ENCODE measurements around the gene EVC2. TPM values are rescaled to one million over a fixed set of nuclear protein-coding genes. Genes with fewer than 3 reads are reported as not detected.

EVC2 gene
- total and polyA plus RNA-seq, 7 experiments from 2014 or later: 0.09 to 0.98 (median 0.33) TPM; not detected in 1

DNA sequence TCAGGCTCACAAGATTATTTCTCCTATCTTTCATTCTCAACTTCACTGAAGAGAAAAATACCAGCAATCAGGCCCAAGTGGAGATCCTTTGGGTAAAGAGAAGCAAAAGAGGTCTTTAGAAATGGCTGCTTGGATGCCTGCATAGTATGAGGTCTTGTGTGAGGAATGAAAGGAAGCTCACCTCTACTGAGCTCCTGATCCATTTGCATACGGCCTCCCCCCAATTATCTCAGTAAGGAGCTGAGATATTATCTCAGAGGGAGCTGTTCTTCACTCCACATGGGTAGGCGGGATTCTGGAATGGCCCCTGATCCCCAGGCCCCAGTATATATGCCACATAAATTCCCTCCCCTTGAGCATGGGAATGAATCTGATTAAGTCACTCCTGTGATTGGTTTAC, 75.8 kb downstream of the EVC2 start:
- Mint-ChIP-seq H3K9me3 (peaks cover 0 to 2% (median 0%) of the 10 kb centered on the region in 11 donors), H3K4me1 (no peaks in the 10 kb centered on the region), H3K27ac (no peak overlapping the region), H3K36me3 (no peaks in the 10 kb centered on the region), H3K4me3 (no peak overlapping the region), H3K27me3 (no peaks in the 10 kb centered on the region)
- Histone ChIP-seq H3K4me3 (ENCODE audit: low read length) (no peak overlapping the region), H3K4me1 (ENCODE audit: control insufficient read depth in 2 of 2, insufficient read depth in 2 of 2, low read length in 2 of 2) (no peaks in the 10 kb centered on the region), H3K27ac (ENCODE audit: low read depth, low read length) (no peak overlapping the region), H3K9me3 (ENCODE audit: control insufficient read depth in 2 of 3, low read length in 3 of 3) (no peaks in the 10 kb centered on the region), H3K27me3 (ENCODE audit: control insufficient read depth in 2 of 2, insufficient read depth in 2 of 2, low read length in 2 of 2) (no peaks in the 10 kb centered on the region), H3K36me3 (ENCODE audit: control insufficient read depth in 2 of 3, insufficient read depth in 3 of 3, low read length in 3 of 3) (no peaks in the 10 kb centered on the region)
- ChIA-PET POLR2A (no interaction called here), CTCF (no interaction called here)
- ATAC-seq: no peak
- no peak for DNase-seq
- intact Hi-C loops (cut with micrococcal nuclease): no loop called here

DNA sequence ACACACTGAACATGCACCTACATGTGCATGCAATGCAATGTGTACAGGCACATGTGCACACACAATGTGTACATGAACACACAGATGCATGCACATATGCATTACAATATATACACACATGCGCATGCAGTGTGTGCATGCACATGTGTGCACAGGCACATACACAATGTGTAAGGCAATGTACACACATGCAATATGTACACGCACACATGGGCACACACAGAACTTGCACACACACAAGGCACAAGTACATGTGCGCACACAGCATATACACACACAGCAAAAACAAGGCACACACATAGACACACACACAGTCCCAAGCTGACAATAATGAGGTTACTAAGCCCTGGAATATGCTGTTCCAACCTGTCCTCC, 76.3 kb downstream of the EVC2 start:
- H3K9me3 Mint-ChIP-seq: peaks cover 0 to 2% (median 0%) of the 10 kb centered on the region in 11 donors
- POLR2A ChIA-PET: no interaction called here
- CTCF ChIA-PET: no interaction called here

DNA sequence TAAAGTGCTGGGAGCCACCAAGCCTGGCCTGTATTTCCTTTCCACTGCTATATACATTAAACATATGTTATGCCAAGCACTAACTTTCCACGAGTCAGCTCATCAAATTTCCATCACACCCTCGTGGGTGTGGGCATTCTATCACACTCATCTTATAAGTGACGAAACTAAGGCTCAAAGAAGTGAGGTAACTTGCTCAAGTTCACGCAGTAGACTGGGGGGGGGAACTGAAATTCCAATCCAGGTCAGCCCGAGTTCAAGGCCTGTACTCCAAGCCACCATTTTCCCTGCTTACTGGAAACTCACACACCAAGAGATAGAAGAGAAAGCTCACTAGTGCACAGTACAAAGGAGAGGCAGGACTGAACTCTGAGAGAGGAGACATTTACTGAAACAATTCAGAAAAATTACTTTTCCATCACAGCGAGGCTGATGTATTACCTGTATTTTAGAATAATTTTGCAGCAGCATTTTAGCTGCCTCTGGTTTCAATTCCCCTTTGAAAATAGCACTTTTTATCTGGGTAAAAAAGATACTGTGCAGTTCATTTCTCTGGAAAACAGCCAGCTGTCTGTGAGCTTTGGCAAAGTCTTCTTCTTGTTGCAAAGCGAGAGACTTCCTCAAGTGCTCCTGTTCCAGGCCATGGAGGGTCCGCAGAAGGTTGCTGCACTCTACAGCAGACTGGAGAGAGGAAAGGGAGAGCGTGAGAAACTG, 76.8 kb downstream of the EVC2 start:
- H3K27ac ChIP-seq (ENCODE audit: low read depth, low read length): no peak overlapping the region
- intact Hi-C loops (cut with micrococcal nuclease): no loop called here
- H3K27me3 ChIP-seq (ENCODE audit: control insufficient read depth in 2 of 2, insufficient read depth in 2 of 2, low read length in 2 of 2): no peaks in the 10 kb centered on the region
- H3K36me3 ChIP-seq (ENCODE audit: control insufficient read depth in 2 of 3, insufficient read depth in 3 of 3, low read length in 3 of 3): no peaks in the 10 kb centered on the region
- no peak overlapping the region for H3K4me3 ChIP-seq (ENCODE audit: low read length)
- ATAC-seq: no peak
- H3K27ac Mint-ChIP-seq: no peak overlapping the region
- no peaks in the 10 kb centered on the region for H3K4me1 ChIP-seq (ENCODE audit: control insufficient read depth in 2 of 2, insufficient read depth in 2 of 2, low read length in 2 of 2)
- DNase-seq: no peak
- H3K4me1 Mint-ChIP-seq: no peaks in the 10 kb centered on the region
- H3K36me3 Mint-ChIP-seq: no peaks in the 10 kb centered on the region
- no peaks in the 10 kb centered on the region for H3K9me3 ChIP-seq (ENCODE audit: control insufficient read depth in 2 of 3, low read length in 3 of 3)
- peaks cover 0 to 2% (median 0%) of the 10 kb centered on the region in 11 donors for H3K9me3 Mint-ChIP-seq
- H3K4me3 Mint-ChIP-seq: no peak overlapping the region
- ChIA-PET POLR2A (no interaction called here), CTCF (no interaction called here)
- H3K27me3 Mint-ChIP-seq: no peaks in the 10 kb centered on the region

More for the DNA sequence above, 76.3 kb downstream of the EVC2 start:
- H3K9me3 ChIP-seq (ENCODE audit: control insufficient read depth in 2 of 3, low read length in 3 of 3): no peaks in the 10 kb centered on the region
- H3K4me3 Mint-ChIP-seq: no peak overlapping the region
- ATAC-seq (no peak), DNase-seq (no peak)
- H3K27me3 ChIP-seq (ENCODE audit: control insufficient read depth in 2 of 2, insufficient read depth in 2 of 2, low read length in 2 of 2): no peaks in the 10 kb centered on the region
- no peaks in the 10 kb centered on the region for H3K36me3 Mint-ChIP-seq
- no peak overlapping the region for H3K27ac ChIP-seq (ENCODE audit: low read depth, low read length)
- H3K27ac Mint-ChIP-seq: no peak overlapping the region
- H3K36me3 ChIP-seq (ENCODE audit: control insufficient read depth in 2 of 3, insufficient read depth in 3 of 3, low read length in 3 of 3): no peaks in the 10 kb centered on the region
- intact Hi-C loops (cut with micrococcal nuclease): no loop called here
- H3K27me3 Mint-ChIP-seq: no peaks in the 10 kb centered on the region
- no peak overlapping the region for H3K4me3 ChIP-seq (ENCODE audit: low read length)
- H3K4me1 ChIP-seq (ENCODE audit: control insufficient read depth in 2 of 2, insufficient read depth in 2 of 2, low read length in 2 of 2): no peaks in the 10 kb centered on the region
- H3K4me1 Mint-ChIP-seq: no peaks in the 10 kb centered on the region

DNA sequence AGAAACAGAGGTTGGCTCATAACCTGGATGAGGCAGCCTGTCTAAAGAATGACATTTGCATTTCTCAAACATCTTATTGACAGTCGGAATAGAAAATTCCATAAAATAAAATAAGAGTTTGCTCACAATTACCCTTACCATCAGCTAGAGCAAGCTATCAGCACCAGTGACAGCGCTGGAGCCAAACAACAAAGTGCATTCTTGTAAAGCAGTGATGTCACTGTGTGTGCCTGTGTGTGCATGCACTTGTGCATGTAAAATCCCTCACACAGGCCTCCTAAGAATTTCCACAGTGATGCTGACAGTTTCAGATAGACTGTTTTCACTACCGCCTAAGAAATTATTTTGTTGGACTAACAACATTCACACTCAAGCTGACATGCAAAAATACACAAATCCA, 77.6 kb downstream of the EVC2 start:
- H3K9me3 ChIP-seq (ENCODE audit: control insufficient read depth in 2 of 3, low read length in 3 of 3): no peaks in the 10 kb centered on the region
- no peaks in the 10 kb centered on the region for H3K4me1 Mint-ChIP-seq
- intact Hi-C loops (cut with micrococcal nuclease): no loop called here
- peaks cover 0 to 4% (median 0%) of the 10 kb centered on the region in 5 donors for H3K27me3 Mint-ChIP-seq
- ChIA-PET CTCF (no interaction called here), POLR2A (no interaction called here)
- no peaks in the 10 kb centered on the region for H3K36me3 Mint-ChIP-seq
- no peak overlapping the region for H3K4me3 Mint-ChIP-seq
- no peak overlapping the region for H3K27ac ChIP-seq (ENCODE audit: low read depth, low read length)
- H3K4me3 ChIP-seq (ENCODE audit: low read length): no peak overlapping the region
- H3K36me3 ChIP-seq (ENCODE audit: control insufficient read depth in 2 of 3, insufficient read depth in 3 of 3, low read length in 3 of 3): no peaks in the 10 kb centered on the region
- ATAC-seq (no peak), DNase-seq (no peak)
- no peak overlapping the region for H3K27ac Mint-ChIP-seq
- peaks cover 0 to 3% (median 0%) of the 10 kb centered on the region in 11 donors for H3K9me3 Mint-ChIP-seq
- H3K27me3 ChIP-seq (ENCODE audit: control insufficient read depth in 2 of 2, insufficient read depth in 2 of 2, low read length in 2 of 2): no peaks in the 10 kb centered on the region
- no peaks in the 10 kb centered on the region for H3K4me1 ChIP-seq (ENCODE audit: control insufficient read depth in 2 of 2, insufficient read depth in 2 of 2, low read length in 2 of 2)

DNA sequence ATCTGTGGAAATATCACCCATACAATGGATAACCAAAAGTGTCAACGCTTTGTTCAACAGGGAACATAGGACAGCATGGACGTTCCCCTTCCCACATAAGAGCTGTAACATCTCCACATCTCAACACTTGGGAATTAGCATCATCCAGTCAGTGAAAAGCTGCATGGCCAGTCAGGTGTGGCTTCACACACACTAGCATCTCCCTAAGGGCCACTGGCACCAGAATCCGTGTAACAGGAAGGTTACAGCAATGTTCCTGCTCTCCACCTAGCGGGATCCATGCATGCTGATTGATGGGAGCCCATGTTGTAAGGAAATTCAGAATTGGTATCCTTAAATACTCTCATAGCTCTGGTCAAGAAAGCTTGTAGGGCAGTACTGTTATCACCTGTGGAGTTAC, 78.8 kb downstream of the EVC2 start:
- DNase-seq (no peak), ATAC-seq (no peak)
- Histone ChIP-seq H3K27ac (ENCODE audit: low read depth, low read length) (no peak overlapping the region), H3K4me3 (ENCODE audit: low read length) (no peak overlapping the region), H3K27me3 (ENCODE audit: control insufficient read depth in 2 of 2, insufficient read depth in 2 of 2, low read length in 2 of 2) (no peaks in the 10 kb centered on the region), H3K4me1 (ENCODE audit: control insufficient read depth in 2 of 2, insufficient read depth in 2 of 2, low read length in 2 of 2) (no peaks in the 10 kb centered on the region), H3K9me3 (ENCODE audit: control insufficient read depth in 2 of 3, low read length in 3 of 3) (no peaks in the 10 kb centered on the region), H3K36me3 (ENCODE audit: control insufficient read depth in 2 of 3, insufficient read depth in 3 of 3, low read length in 3 of 3) (no peaks in the 10 kb centered on the region)
- intact Hi-C loops (cut with micrococcal nuclease): no loop called here
- Mint-ChIP-seq H3K36me3 (no peaks in the 10 kb centered on the region), H3K9me3 (peaks cover 0 to 5% (median 2%) of the 10 kb centered on the region in 11 donors), H3K27ac (no peak overlapping the region), H3K4me3 (no peak overlapping the region), H3K27me3 (peaks cover 0 to 6% (median 0%) of the 10 kb centered on the region in 5 donors), H3K4me1 (no peaks in the 10 kb centered on the region)
- CTCF ChIA-PET: no interaction called here
- POLR2A ChIA-PET: no interaction called here

DNA sequence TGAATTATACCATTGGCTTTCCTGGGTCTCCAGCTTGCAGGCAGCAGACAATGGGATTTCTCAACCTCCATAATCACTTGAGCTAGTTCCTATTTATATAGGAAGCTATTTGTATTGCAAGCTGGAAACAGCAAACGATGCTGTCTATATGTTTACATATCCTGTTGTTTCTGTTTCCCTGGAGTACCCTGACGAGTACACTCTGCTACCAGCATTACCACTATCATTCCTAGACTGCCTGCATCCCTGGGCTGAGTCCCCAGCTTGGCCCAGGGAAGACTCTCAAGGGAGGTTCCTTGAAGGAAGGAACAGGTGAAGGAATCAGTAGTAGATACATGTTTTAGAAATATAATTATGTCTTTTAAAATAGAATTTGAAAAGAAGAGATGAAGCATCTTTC, 81.4 kb downstream of the EVC2 start:
- H3K4me3 ChIP-seq (ENCODE audit: low read length): no peak overlapping the region
- no peaks in the 10 kb centered on the region for H3K36me3 ChIP-seq (ENCODE audit: control insufficient read depth in 2 of 3, insufficient read depth in 3 of 3, low read length in 3 of 3)
- Mint-ChIP-seq H3K36me3 (no peaks in the 10 kb centered on the region), H3K4me3 (no peak overlapping the region), H3K4me1 (no peaks in the 10 kb centered on the region), H3K27me3 (peaks cover 0 to 6% (median 0%) of the 10 kb centered on the region in 5 donors), H3K27ac (no peak overlapping the region), H3K9me3 (peaks cover 0 to 7% (median 3%) of the 10 kb centered on the region in 11 donors)
- H3K27me3 ChIP-seq (ENCODE audit: control insufficient read depth in 2 of 2, insufficient read depth in 2 of 2, low read length in 2 of 2): no peaks in the 10 kb centered on the region
- DNase-seq (no peak), ATAC-seq (no peak)
- POLR2A ChIA-PET: no interaction called here
- intact Hi-C loops (cut with micrococcal nuclease): no loop called here
- no peak overlapping the region for H3K27ac ChIP-seq (ENCODE audit: low read depth, low read length)
- CTCF ChIA-PET: no interaction called here
- no peaks in the 10 kb centered on the region for H3K4me1 ChIP-seq (ENCODE audit: control insufficient read depth in 2 of 2, insufficient read depth in 2 of 2, low read length in 2 of 2)
- no peaks in the 10 kb centered on the region for H3K9me3 ChIP-seq (ENCODE audit: control insufficient read depth in 2 of 3, low read length in 3 of 3)

DNA sequence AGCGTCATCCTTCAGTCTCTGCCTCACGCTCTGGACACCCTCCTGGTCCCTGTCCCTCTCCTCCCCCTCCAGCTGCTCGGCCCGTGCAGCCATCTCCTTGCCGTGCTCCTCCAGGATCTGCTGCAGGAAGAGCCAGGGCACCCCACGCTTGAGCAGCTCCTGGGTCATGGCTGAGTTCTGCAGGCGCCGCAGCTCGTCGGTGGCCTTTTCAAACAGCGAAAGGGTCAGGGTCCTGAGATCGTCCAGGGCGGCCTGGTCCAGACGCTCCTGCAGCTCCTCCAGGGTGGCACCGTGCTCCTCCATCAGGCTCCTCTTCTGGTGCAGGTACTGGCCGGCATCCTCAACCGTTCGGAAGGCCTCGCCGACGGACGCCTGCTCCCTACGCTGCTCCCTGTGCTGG, 85.8 kb downstream of the EVC2 start:
- no peaks in the 10 kb centered on the region for H3K9me3 ChIP-seq (ENCODE audit: control insufficient read depth in 2 of 3, low read length in 3 of 3)
- no peaks in the 10 kb centered on the region for H3K36me3 ChIP-seq (ENCODE audit: control insufficient read depth in 2 of 3, insufficient read depth in 3 of 3, low read length in 3 of 3)
- Mint-ChIP-seq H3K36me3 (no peaks in the 10 kb centered on the region), H3K4me1 (no peaks in the 10 kb centered on the region), H3K27ac (no peak overlapping the region), H3K4me3 (no peak overlapping the region), H3K27me3 (peaks cover 0 to 6% (median 0%) of the 10 kb centered on the region in 5 donors), H3K9me3 (peaks cover 0 to 7% (median 4%) of the 10 kb centered on the region in 11 donors)
- DNase-seq: no peak
- no peak for ATAC-seq
- H3K4me3 ChIP-seq (ENCODE audit: low read length): no peak overlapping the region
- intact Hi-C loops (cut with micrococcal nuclease): no loop called here
- no peaks in the 10 kb centered on the region for H3K27me3 ChIP-seq (ENCODE audit: control insufficient read depth in 2 of 2, insufficient read depth in 2 of 2, low read length in 2 of 2)
- H3K4me1 ChIP-seq (ENCODE audit: control insufficient read depth in 2 of 2, insufficient read depth in 2 of 2, low read length in 2 of 2): no peaks in the 10 kb centered on the region
- no peak overlapping the region for H3K27ac ChIP-seq (ENCODE audit: low read depth, low read length)
- CTCF ChIA-PET: interaction anchor here (0.6 kb wide), 1 partner anchor 250 kb away, joined by 6 read pairs; no protein-coding TSS in a partner anchor
- POLR2A ChIA-PET: no interaction called here
